Fibroblast of the aortic adventitia (primary cell): Measurements from ENCODE around the gene ZNF117. TPM values are rescaled to one million over a fixed set of nuclear protein-coding genes. Genes with fewer than 3 reads are reported as not detected.

Experiments used
- DNase-seq: peaks from one replicate; pipeline ENCODE4 v3.0.0-alpha.2; 2010; ENCODE audit warnings: low read depth
- H3K4me3 ChIP-seq: 2 replicates; pipeline ENCODE4 v1.5.1; 2011; ENCODE audit warnings: low read depth, mild to moderate bottlenecking, control low read depth, low read length, moderate library complexity
- total RNA-seq: library from RNA; depleted of rRNA; stranded (reverse); fragments of >200 nt; gene quantifications from 2 replicates; pipeline ENCODE4 v1.2.3, GENCODE V29; 2012; ENCODE audit warnings: low replicate concordance
- TF ChIP-seq, protein P1 (sequence below): IDR thresholded peaks from 2 replicates; pipeline ENCODE4 v1.5.1; 2011; ENCODE audit warnings: mild to moderate bottlenecking, low read length, control low read depth, inconsistent platforms; ENCODE audit not compliant: insufficient read depth

The ZNF117 gene
- total RNA-seq, 1 donor = 5.1 TPM

DNA sequence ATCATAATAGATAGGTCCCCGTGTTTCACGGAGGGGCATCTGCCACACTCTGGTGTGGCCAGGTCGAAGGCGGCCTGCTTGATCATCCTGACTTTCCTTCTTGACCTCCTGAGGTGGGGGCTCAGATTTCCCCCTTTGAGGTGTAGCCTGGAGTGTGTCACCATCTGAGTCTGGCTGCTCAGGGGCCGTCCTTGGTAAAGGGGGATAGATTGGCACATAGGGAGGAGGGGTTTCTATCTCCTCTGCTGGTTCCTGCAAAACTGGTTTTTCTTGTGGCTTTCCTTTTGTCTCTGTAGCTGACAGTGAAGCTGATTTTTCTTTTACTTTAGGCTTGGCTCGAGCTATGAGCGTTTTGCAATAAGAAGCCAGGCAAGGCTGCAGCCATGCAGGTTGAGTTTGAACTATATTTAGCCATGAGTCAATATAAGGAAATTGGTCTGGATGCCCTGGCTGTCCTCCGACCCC lies 7.1 kb upstream of the ZNF117 start:
- H3K4me3 ChIP-seq = no peak overlapping the region
- TF ChIP-seq, protein P1, sequence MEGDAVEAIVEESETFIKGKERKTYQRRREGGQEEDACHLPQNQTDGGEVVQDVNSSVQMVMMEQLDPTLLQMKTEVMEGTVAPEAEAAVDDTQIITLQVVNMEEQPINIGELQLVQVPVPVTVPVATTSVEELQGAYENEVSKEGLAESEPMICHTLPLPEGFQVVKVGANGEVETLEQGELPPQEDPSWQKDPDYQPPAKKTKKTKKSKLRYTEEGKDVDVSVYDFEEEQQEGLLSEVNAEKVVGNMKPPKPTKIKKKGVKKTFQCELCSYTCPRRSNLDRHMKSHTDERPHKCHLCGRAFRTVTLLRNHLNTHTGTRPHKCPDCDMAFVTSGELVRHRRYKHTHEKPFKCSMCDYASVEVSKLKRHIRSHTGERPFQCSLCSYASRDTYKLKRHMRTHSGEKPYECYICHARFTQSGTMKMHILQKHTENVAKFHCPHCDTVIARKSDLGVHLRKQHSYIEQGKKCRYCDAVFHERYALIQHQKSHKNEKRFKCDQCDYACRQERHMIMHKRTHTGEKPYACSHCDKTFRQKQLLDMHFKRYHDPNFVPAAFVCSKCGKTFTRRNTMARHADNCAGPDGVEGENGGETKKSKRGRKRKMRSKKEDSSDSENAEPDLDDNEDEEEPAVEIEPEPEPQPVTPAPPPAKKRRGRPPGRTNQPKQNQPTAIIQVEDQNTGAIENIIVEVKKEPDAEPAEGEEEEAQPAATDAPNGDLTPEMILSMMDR = no peak
- DNase-seq = no peak

DNA sequence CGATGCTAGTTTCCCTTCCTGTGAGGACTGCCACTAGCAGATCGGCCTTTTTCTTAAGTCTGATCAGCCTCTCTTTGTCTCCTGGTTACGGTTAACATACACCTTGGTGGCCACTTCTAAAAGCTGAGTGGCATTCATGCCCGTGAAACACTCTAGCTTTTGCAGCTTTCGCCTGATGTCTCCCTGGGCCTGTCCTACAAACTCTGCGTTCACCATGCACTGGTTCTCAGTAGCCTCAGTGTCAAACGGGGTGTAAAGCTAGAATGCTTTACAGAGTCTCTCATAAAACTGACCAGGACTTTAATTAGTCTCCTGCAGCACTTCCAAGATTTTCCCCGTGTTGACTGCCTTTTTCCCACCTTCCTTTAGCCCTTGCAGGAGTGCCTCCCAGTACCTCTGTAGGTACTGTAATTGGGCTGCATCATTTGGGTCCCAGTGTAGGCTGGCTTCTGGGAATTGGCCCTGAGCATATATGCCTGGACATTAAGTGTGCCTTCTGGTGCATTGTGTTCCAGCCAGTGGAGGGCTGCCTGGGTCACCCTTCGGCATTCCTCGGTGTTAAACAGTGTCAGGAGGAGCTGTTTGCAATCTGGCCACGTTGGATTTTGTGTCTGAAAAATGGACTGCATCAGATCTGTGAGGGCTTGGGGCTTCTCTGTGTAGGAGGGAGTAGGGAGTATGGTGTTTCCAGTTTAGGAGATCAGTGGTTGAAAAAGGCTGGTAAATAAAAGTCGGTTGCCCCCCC lies 6.5 kb upstream of the ZNF117 start:
- DNase-seq = no peak
- TF ChIP-seq, protein P1 = no peak
- H3K4me3 ChIP-seq = no peak overlapping the region

DNA sequence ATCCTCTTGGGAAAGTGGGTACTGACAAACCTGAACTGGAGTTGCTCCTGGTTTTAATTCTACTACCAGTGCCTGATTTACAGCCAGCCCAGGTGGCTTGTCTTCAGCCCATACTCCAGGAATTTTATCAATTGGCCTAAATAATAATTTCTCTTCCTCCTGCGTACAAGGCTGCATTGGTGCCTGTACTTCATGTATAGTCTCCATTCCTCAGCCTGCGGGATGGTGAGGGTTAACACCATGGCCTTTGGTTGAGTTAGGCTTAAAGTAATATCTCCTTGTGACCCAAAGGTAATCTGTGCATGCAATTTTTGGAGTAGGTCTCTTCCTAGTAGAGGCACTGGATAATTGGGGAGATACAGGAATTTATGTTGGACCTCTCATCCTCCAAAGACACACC lies 5.5 kb upstream of the ZNF117 start:
- TF ChIP-seq, protein P1 = no peak
- H3K4me3 ChIP-seq = no peak overlapping the region

DNA sequence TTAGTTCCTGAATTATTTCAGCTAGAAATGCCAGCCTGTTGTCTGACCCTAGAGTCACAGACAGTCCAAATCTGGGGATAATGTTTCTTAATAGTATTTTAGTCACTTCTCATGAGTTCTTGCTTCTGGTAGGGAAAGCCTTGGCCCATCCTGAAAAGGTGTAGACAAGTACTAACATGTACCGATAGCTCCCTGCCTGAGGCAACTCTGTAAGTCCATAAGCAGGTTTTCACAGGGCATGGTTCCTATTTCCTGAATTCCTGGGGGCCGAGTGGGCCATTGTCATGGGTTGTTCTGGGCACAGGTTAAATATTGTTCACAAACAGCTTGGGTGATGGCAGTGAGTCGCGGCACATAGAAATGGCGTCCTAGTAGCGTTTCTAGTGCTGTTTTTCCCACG lies 3.1 kb upstream of the ZNF117 start:
- no peak overlapping the region for H3K4me3 ChIP-seq
- TF ChIP-seq, protein P1 = no peak
- no peak for DNase-seq

More for the DNA sequence above, 5.5 kb upstream of the ZNF117 start:
- DNase-seq = no peak

DNA sequence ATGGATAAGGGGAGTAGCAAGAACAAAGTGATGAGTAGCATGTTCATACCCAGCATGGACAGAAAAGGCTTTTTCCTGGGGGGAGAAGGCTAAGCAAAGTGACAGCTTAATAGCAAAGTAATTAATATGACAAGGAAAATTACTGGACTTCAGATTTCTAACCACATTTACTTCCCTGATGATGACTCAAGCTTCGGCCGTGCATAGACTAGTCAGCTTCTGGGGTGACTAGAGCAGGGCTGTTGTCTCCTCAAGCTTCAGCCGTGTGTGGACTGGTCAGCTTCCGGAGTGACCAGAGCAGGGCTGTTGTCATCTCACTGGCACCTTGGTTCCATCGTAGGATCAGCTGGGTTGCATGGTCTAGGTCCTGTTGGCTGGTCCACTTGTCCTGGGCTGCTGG lies 2.1 kb upstream of the ZNF117 start:
- no peak overlapping the region for H3K4me3 ChIP-seq
- TF ChIP-seq, protein P1 = no peak
- no peak for DNase-seq

DNA sequence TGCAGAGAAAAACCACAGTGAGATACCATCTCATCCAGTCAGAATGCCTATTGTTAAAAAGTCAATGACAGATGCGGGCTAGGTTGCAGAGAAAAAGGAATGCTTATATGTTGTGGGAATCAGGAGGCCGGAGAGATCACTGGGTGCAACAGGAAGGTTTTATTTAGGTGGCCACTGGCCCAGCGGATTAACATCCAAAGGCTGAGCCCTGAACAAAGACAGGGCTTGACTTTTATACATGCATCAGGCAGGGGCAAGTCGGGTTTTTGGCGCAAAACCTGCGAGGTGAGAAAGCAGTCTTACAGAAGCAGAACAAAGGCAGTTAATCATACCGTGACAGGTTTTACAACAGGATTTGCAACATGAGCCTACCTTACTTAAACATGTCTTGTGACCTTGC lies 620 bp downstream of the ZNF117 start:
- TF ChIP-seq, protein P1 = no peak
- DNase-seq = no peak
- no peak overlapping the region for H3K4me3 ChIP-seq
